ENCODE results near the gene ZMAT3.
"Not testable (repeated sequence)": the region's sequence is repeated elsewhere in the genome, so short reads cannot be mapped to it uniquely, and the experiment has no call there.

The ZMAT3 gene

DNA sequence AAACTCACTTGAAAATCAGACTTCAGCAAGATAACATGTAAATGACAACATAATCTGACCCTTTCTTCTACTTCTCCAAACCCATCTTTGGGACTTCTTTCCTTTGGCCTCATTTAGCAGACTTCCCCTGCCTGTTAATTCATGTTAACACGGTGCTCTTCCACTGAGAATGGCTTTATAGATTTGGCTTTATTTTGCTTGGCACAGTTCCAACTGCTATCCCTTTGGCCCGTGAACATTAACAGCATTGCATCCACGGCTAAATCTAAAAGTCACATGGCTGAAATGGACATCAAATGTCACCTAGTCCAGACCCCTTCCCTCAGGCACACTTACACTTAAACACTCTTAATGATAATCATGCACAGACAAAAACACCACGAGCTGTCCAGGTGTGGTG is 3.8 kb downstream of the ZMAT3 start:
- no peak for DNase-seq

GRCh38 chr3:179067291-179067690 is 4.3 kb downstream of the ZMAT3 start:
- DNase-seq = no peak

DNA sequence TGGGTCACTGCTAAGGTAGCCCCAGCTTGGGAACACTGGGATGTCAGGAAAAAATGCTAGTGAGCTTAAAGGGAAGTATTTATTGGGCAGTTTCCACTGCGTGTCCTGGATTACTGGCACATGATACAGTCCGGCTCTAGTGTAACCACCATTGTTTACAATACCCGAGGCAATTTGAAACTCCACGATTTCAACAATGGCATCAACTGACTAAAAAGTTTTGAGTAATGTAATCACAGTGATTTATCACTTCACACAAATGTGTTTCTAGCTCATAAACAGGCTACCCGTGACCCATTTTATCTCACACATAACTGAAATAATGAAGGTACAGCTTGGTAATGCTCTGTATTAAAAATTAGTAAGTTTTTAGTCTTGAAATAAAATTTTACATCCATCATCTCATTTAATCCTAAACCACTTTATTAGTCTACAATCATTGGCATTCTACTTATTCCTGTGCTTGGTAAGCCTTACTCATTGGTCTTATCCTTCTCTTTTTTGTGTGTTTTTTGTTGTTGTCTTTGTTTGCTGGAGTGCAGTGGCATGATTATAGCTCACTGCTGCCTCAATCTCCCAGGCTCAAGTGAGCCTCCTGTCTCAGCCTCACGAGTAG is 7.6 kb downstream of the ZMAT3 start:
- DNase-seq = no peak

- no peak for DNase-seq
These were observed 15.3 kb downstream of the ZMAT3 start for GRCh38 chr3:179056326-179056725.

- DNase-seq = not testable (repeated sequence)
These were observed 17.0 kb downstream of the ZMAT3 start for GRCh38 chr3:179054565-179054964.

DNA sequence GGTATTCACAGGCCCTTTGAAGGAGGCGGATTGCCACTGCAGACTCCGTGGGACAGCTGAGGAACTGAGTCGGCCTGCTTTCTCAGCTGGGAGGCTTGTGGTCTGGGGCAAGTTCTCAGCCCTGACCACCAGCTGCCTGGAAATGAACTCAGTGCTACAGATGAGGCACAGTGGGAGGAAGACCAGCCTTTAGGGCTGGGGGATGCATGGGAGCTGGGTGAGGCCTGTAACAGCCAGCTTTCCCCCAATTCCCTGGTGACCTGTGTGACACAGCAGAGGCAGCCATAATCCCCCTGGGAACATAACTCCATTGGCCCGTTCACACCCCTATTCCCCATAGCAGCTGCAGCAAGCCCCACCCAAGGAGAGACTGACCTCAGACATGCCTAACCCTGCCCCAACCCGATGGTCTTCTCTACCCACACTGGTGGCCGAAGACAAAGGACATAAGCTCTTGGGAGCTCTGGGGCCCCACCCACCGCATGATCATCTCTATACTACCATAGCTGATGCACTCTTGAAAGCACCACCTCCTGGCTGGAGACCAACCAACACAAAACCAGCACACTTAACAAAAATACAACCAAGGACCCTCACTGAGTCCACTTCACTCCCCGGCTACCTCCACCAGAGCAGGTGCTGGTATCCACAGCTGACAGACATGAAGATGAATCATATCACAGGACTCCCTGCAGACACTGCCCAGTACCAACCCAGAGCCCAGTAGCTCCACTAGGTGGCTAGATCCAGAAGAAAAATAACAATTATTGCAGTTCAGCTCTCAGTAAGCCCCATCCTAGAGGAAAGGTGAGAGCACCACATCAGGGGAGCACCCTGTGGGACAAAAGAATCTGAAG is 24.9 kb downstream of the ZMAT3 start:
- DNase-seq = no peak

- no peak for DNase-seq
These were observed 25.7 kb downstream of the ZMAT3 start for GRCh38 chr3:179045719-179046402.

DNA sequence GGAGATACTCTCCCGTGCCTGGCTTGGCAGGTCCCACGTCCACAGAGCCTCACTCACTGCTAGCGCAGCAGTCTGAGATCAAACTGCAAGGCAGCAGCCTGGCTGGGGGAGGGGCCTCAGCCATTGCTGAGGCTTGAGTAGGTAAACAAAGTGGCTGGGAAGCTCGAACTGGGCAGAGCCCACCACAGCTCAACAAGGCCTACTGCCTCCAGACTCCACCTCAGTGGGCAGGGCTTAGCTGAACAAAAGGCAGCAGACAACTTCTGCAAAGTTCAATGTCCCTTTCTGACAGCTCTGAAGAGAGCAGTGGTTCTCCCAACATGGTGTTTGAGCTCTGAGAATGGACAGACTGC is 32.7 kb downstream of the ZMAT3 start:
- DNase-seq = not testable (repeated sequence)

DNA sequence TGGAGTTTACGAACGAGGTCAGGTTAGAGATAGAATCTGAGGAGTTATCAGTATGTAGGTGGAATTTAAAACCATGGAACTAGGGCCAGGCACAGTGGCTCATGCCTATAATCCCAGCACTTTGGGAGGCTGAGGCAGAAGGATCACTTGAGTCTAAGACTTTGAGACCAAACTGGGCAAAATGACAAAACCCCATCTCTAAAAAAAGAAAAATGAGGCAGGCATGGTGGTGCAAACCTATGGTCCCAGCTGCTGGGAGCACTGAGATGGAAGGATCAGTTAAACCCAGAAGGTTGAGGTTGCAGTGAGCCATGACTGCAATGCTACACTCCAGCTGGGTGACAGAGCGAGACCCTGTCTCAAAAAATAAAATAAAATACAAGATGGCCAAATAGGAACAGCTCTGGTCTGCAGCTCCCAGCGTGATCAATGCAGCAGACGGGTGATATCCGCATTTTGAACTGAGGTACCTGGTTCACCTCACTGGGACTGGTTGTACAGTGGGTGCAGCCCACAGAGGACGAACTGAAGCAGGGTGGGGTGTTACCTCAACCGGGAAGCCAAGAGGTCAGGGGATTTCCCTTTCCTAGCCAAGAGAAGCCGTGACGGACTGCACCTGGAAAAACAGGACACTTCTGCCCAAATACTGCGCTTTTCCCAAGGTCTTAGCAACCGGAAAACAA is 33.3 kb downstream of the ZMAT3 start:
- no peak for DNase-seq

- no peak for DNase-seq
These were observed 34.3 kb downstream of the ZMAT3 start for GRCh38 chr3:179037351-179037750.

- DNase-seq = no peak
These were observed 34.8 kb downstream of the ZMAT3 start for GRCh38 chr3:179036626-179037300.

GRCh38 chr3:179036226-179036625 is 35.4 kb downstream of the ZMAT3 start:
- DNase-seq = no peak

DNA sequence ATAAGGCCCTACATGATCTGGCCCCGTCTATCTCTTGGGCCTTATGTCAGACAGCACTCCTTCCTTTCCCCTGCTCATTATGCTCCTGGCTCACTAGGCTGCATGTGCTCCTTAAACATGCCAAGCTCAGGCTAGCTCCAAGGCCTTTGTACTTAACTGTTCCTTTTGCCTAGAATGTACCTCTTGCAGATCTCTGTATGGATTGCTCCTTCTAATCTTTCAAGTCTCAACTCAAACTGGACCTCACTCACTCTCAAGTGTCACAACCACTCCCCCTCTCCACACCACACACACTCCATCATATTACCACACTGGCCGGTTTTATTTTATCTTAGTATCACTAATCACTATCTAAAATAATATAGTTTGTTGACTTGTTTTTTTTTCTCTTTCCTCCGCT is 36.4 kb downstream of the ZMAT3 start:
- no peak for DNase-seq

DNA sequence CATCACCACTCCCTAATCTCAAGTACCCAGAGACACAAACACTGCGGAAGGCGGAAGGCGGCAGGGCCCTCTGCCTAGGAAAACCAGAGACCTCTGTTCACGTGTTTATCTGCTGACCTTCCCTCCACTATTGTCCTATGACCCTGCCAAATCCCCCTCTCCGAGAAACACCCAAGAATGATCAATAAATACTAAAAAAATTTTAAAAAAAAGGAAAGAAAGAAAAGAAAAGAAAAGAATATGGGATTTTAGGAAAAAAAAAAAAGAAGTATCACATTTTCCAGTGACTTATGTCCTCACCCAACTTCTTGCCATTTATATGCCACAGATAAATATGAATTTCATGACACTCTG is 38.3 kb downstream of the ZMAT3 start:
- not testable (repeated sequence) for DNase-seq

- DNase-seq = not testable (repeated sequence)
These were observed 38.9 kb downstream of the ZMAT3 start for GRCh38 chr3:179032454-179033303.

GRCh38 chr3:179029096-179029495 is 42.5 kb downstream of the ZMAT3 start:
- DNase-seq = no peak

DNA sequence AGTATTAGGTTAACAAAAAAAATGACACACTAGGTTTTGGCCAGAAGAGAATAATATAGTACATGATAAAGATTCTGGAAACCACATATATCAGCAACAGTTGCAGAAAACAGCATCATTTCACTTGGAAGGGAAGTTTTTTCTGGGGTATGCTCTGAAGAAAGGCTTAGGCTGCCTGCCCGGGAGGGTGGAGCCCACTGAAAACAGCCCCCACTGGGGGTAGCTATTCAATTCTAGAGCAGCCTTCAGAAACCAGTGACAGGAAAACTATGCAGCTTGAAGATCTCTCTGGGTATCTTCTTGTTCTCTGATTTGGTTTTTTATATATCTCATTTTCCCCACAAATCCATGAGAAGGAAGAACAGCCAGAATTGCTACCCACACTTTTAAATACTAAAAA is 43.2 kb downstream of the ZMAT3 start:
- no peak for DNase-seq

DNA sequence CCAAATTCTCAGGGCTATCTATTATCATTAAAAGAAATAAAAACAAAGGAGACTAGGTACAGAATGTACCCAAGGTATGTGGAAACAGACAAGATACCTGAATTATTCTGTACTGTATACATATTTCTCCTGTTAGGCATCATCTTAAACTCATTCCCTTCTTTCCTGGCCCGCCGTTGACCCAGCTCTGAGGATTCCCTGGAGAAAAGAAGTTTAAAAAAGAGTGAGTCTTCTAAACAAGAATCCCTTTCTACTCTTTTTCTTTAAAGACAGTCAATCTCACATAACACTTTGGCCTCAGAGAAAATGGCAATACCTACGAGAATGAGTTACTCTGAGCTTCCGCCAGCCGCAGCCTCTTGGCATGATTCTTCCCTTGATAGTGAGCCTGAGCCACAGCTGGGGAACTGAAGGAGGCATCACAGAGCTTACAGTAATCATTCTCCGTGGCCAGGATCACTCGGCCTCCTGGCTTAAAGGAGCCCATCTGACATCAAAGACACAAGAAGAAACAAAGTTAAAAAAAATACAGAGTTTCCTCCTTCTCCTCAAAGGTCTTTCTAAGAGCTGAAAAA is 44.2 kb downstream of the ZMAT3 start:
- no peak for DNase-seq

GRCh38 chr3:179026636-179027035 is 45.0 kb downstream of the ZMAT3 start:
- DNase-seq = no peak

GRCh38 chr3:179021119-179021903 is 50.3 kb downstream of the ZMAT3 start:
- no peak for DNase-seq

GRCh38 chr3:179020112-179020511 is 51.5 kb downstream of the ZMAT3 start:
- no peak for DNase-seq
